OCI-LY1 (cell line): Measurements from ENCODE around the gene CACNB2.
A peak's percentile ranks its signal among the peaks of the same experiment; 100 is the strongest.

Experiments used
- H2AFZ ChIP-seq: fragments of 200-600 bp; sonication (generic), shearing (Covaris generic); 2 replicates; pipeline ENCODE4 v1.6.0; 2014; ENCODE audit warnings: antibody characterized with exemption, mild to moderate bottlenecking, low read length
- H3F3A ChIP-seq: fragments of 200-600 bp; sonication (generic), shearing (Covaris generic); 2 replicates; pipeline ENCODE4 v1.6.0; 2014; ENCODE audit warnings: mild to moderate bottlenecking, antibody characterized with exemption, low read length, moderate library complexity; ENCODE audit not compliant: insufficient read depth
- H3K27ac ChIP-seq: fragments of 200-600 bp; sonication (generic); 2 replicates; pipeline ENCODE4 v1.5.1; 2014; ENCODE audit warnings: low read length, mixed run types, mild to moderate bottlenecking, low read depth; ENCODE audit not compliant: poor library complexity, severe bottlenecking
- H3K27me3 ChIP-seq: fragments of 200-600 bp; sonication (generic); 2 replicates; pipeline ENCODE4 v1.6.0; 2014; ENCODE audit warnings: antibody characterized with exemption, mild to moderate bottlenecking, low read length, moderate library complexity; ENCODE audit not compliant: insufficient read depth
- H3K36me3 ChIP-seq: fragments of 200-600 bp; sonication (generic); 2 replicates; pipeline ENCODE4 v1.6.1; 2014; ENCODE audit warnings: mild to moderate bottlenecking, antibody characterized with exemption, low read length, moderate library complexity, mixed read lengths; ENCODE audit not compliant: insufficient read depth
- H3K4me1 ChIP-seq: fragments of 200-600 bp; sonication (generic); 2 replicates; pipeline ENCODE4 v1.5.1; 2014; ENCODE audit warnings: mild to moderate bottlenecking, low read length, moderate library complexity; ENCODE audit not compliant: insufficient read depth, severe bottlenecking
- H3K4me2 ChIP-seq: fragments of 200-600 bp; sonication (generic), shearing (Covaris generic); 2 replicates; pipeline ENCODE4 v1.6.1; 2014; ENCODE audit warnings: low read length
- H3K4me3 ChIP-seq: fragments of 200-600 bp; sonication (generic); 2 replicates; pipeline ENCODE4 v1.5.1; 2014; ENCODE audit warnings: low read length, low read depth, mild to moderate bottlenecking, mixed read lengths; ENCODE audit not compliant: poor library complexity, severe bottlenecking
- H3K79me2 ChIP-seq: fragments of 200-600 bp; shearing (Covaris generic); 2 replicates; pipeline ENCODE4 v1.6.1; 2016; ENCODE audit warnings: mixed run types, low read length, mixed read lengths; ENCODE audit not compliant: insufficient read depth
- H3K9ac ChIP-seq: fragments of 200-600 bp; sonication (generic), shearing (Covaris generic); 2 replicates; pipeline ENCODE4 v1.6.1; 2014; ENCODE audit warnings: mild to moderate bottlenecking, low read length, mixed read lengths
- H3K9me2 ChIP-seq: fragments of 200-600 bp; sonication (generic), shearing (Covaris generic); 2 replicates; pipeline ENCODE4 v1.6.1; 2014; ENCODE audit warnings: low read depth, mild to moderate bottlenecking, low read length, mixed read lengths
- H3K9me3 ChIP-seq: fragments of 200-600 bp; shearing (Covaris generic); 2 replicates; pipeline ENCODE4 v1.6.1; 2014; ENCODE audit warnings: low read length, mixed read lengths
- H4K20me1 ChIP-seq: fragments of 200-600 bp; sonication (generic), shearing (Covaris generic); 2 replicates; pipeline ENCODE4 v1.6.0; 2016; ENCODE audit warnings: mild to moderate bottlenecking, low read length; ENCODE audit not compliant: insufficient read depth
- EZH2 ChIP-seq: fragments of 200-600 bp; sonication (generic), shearing (Covaris generic); IDR thresholded peaks from 2 replicates; pipeline ENCODE4 v1.8.0; 2017; ENCODE audit warnings: borderline replicate concordance, mixed run types, mild to moderate bottlenecking, antibody characterized with exemption, low read length, moderate library complexity, mixed read lengths
- TF ChIP-seq, protein P1 (sequence below): fragments of 200-600 bp; sonication (generic), shearing (Covaris generic); IDR thresholded peaks from 2 replicates; pipeline ENCODE4 v1.5.1; 2017; ENCODE audit warnings: mild to moderate bottlenecking, antibody characterized with exemption, low read length, moderate library complexity, mixed read lengths

Gene CACNB2

GRCh38 chr10:18469125-18469524, 328.9 kb downstream of the CACNB2 start:
- Histone ChIP-seq H3K4me1 (peaks cover 41% of the 10 kb centered on the region), H3K36me3 (no peaks in the 10 kb centered on the region), H3K9ac (no peak overlapping the region), H3K9me3 (no peaks in the 10 kb centered on the region), H3K4me3 (no peak overlapping the region), H3K9me2 (no peaks in the 10 kb centered on the region), H3K4me2 (no peak overlapping the region), H3K27me3 (no peaks in the 10 kb centered on the region), H3K27ac (no peak overlapping the region), H2AFZ (no peak overlapping the region), H3K79me2 (no peaks in the 10 kb centered on the region), H4K20me1 (no peaks in the 10 kb centered on the region), H3F3A (no peaks in the 10 kb centered on the region)
- TF ChIP-seq, protein P1, sequence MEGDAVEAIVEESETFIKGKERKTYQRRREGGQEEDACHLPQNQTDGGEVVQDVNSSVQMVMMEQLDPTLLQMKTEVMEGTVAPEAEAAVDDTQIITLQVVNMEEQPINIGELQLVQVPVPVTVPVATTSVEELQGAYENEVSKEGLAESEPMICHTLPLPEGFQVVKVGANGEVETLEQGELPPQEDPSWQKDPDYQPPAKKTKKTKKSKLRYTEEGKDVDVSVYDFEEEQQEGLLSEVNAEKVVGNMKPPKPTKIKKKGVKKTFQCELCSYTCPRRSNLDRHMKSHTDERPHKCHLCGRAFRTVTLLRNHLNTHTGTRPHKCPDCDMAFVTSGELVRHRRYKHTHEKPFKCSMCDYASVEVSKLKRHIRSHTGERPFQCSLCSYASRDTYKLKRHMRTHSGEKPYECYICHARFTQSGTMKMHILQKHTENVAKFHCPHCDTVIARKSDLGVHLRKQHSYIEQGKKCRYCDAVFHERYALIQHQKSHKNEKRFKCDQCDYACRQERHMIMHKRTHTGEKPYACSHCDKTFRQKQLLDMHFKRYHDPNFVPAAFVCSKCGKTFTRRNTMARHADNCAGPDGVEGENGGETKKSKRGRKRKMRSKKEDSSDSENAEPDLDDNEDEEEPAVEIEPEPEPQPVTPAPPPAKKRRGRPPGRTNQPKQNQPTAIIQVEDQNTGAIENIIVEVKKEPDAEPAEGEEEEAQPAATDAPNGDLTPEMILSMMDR: no peak
- TF ChIP-seq EZH2: no peak

GRCh38 chr10:18472977-18473376, 332.8 kb downstream of the CACNB2 start:
- Histone ChIP-seq H3K4me3 (no peak overlapping the region), H4K20me1 (no peaks in the 10 kb centered on the region), H3K27ac (peak overlapping the region; percentile 56), H3K79me2 (no peaks in the 10 kb centered on the region), H3K9me2 (no peaks in the 10 kb centered on the region), H2AFZ (no peak overlapping the region), H3K4me1 (peaks cover 36% of the 10 kb centered on the region), H3K9ac (no peak overlapping the region), H3K27me3 (no peaks in the 10 kb centered on the region), H3K9me3 (no peaks in the 10 kb centered on the region), H3K36me3 (no peaks in the 10 kb centered on the region), H3F3A (no peaks in the 10 kb centered on the region), H3K4me2 (peak overlapping the region; percentile 50; the same call in 1 of the 2 replicates)
- no peak for TF ChIP-seq EZH2
- TF ChIP-seq, protein P1: peak; percentile 75

DNA sequence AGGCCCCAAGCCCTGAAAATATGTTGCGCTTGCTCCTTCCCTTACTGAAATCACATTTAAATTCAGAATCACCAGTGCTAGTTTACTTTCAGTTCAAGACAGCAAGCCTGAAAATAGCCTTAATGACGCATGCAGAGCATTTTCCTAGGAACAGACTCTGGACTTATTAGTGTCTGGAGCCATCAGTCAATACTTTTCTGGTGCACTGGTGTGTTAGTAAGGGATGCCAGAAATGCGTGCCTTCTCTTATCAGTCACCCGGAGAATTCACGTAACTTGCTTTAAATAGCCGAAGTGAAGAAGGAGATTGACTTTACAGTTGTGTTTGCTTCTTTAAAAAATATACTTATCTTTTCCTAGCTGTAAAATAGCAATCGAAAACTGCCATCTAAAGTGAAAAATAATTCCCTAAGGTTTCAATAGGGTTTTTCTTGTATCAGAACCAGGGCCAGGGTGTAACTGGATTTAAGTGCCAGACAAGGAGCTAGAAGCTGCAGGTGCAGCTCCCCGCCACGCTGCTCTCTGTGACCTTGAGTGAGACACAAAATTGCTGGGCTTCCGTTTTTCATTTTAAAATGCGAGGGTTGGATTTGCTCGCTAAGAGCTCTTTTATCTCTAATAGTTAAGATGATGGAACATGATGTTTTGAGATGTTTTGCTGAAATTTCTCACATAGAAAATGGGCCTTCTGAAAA, 333.3 kb downstream of the CACNB2 start:
- Histone ChIP-seq H3F3A (no peaks in the 10 kb centered on the region), H4K20me1 (no peaks in the 10 kb centered on the region), H3K9me2 (no peaks in the 10 kb centered on the region), H3K4me2 (peak overlapping the region; percentile 50), H2AFZ (peak overlapping the region; percentile 85; the same call in 1 of the 2 replicates), H3K9me3 (no peaks in the 10 kb centered on the region), H3K36me3 (no peaks in the 10 kb centered on the region), H3K4me1 (peaks cover 30% of the 10 kb centered on the region), H3K9ac (peak overlapping the region; percentile 32), H3K27ac (peak overlapping the region; percentile 56), H3K4me3 (no peak overlapping the region), H3K27me3 (no peaks in the 10 kb centered on the region), H3K79me2 (no peaks in the 10 kb centered on the region)
- TF ChIP-seq, protein P1: no peak
